Measurements from ENCODE around the gene PTPRD. TPM values are rescaled to one million over a fixed set of nuclear protein-coding genes. Genes with fewer than 3 reads are reported as not detected.
A peak's percentile ranks its signal among the peaks of the same experiment; 100 is the strongest.

Gene PTPRD
- total RNA-seq, 1 donor from 2014 or later = 532 TPM

DNA sequence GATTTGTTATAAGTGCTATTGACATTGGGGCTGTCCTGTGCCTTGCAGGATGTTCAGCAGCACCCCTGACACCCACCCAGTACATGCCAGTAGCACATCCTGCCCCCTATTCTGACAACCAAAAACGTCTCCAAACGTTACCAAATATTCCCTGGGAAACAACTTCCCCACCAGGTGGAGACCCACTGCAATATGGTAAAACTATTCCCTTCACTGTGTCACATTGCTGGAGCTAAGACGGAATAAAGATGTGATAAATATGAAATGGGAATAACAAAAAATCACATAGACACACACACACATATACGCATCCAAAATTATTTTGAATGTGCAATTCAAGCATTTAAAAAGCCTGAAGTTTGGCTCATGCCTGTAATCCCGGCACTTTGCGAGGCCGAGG lies 1939.0 kb downstream of the PTPRD start:
- TF ChIP-seq, protein P1, sequence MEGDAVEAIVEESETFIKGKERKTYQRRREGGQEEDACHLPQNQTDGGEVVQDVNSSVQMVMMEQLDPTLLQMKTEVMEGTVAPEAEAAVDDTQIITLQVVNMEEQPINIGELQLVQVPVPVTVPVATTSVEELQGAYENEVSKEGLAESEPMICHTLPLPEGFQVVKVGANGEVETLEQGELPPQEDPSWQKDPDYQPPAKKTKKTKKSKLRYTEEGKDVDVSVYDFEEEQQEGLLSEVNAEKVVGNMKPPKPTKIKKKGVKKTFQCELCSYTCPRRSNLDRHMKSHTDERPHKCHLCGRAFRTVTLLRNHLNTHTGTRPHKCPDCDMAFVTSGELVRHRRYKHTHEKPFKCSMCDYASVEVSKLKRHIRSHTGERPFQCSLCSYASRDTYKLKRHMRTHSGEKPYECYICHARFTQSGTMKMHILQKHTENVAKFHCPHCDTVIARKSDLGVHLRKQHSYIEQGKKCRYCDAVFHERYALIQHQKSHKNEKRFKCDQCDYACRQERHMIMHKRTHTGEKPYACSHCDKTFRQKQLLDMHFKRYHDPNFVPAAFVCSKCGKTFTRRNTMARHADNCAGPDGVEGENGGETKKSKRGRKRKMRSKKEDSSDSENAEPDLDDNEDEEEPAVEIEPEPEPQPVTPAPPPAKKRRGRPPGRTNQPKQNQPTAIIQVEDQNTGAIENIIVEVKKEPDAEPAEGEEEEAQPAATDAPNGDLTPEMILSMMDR (IDR thresholded peaks at IDR 0.05; ENCODE audit: partially characterized antibody, unreplicated experiment) = no peak
- Mint-ChIP-seq H3K36me3 (ENCODE audit: unreplicated experiment) (no peaks in the 10 kb centered on the region), H3K27me3 (ENCODE audit: unreplicated experiment) (peaks cover 6% of the 10 kb centered on the region), H3K4me1 (ENCODE audit: low read depth, unreplicated experiment) (peaks cover 52% of the 10 kb centered on the region), H3K9me3 (ENCODE audit: unreplicated experiment) (peaks cover 16% of the 10 kb centered on the region), H3K27ac (ENCODE audit: unreplicated experiment) (no peak overlapping the region), H3K4me3 (ENCODE audit: unreplicated experiment) (no peak overlapping the region)
- DNase-seq = no peak

DNA sequence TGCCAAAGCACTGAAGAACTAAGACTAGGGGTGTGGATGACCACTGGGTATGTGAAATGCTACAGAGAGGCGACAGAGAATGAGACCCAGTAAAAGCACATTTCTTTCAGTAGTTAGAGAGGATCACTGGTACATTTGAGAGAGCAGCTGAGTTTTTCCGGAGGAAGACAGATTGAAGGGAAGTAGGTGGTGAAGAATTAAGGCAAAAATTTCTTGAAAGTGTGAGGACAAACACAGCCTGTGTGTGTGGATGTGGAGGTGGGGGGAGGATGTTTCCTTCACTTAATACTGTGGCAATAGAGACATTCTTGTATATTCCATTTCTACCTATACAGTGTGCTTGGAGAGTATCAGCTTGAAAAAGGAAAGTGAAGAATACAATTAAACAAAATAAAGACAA lies 1942.1 kb downstream of the PTPRD start:
- Mint-ChIP-seq H3K9me3 (ENCODE audit: unreplicated experiment) (peaks cover 12% of the 10 kb centered on the region), H3K36me3 (ENCODE audit: unreplicated experiment) (no peaks in the 10 kb centered on the region), H3K4me3 (ENCODE audit: unreplicated experiment) (no peak overlapping the region), H3K27ac (ENCODE audit: unreplicated experiment) (no peak overlapping the region), H3K27me3 (ENCODE audit: unreplicated experiment) (peaks cover 5% of the 10 kb centered on the region), H3K4me1 (ENCODE audit: low read depth, unreplicated experiment) (peaks cover 43% of the 10 kb centered on the region)
- no peak for DNase-seq
- TF ChIP-seq, protein P1 (IDR thresholded peaks at IDR 0.05; ENCODE audit: partially characterized antibody, unreplicated experiment) = no peak

DNA sequence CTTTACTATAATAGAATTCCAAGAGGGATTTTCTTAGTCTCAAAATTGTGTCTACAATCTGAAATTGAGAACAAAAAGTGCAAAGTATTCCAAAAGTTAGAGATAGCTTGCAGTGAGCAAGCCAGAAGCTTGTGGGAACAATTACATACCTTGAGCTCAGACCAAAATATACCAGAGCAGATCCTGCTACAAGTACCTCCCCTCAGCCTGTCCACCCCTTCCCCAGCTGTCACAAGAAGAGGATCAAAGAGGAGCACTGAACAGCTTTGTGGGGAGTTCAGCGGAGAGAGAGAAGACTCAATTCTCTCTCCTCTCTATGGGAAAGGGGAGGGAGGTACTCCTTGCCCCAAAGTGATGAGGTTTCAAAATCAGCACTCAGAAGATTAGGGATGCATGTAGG lies 1944.1 kb downstream of the PTPRD start:
- TF ChIP-seq, protein P1 (IDR thresholded peaks at IDR 0.05; ENCODE audit: partially characterized antibody, unreplicated experiment) = no peak
- H3K27ac Mint-ChIP-seq (ENCODE audit: unreplicated experiment) = peak overlapping the region; percentile 11

DNA sequence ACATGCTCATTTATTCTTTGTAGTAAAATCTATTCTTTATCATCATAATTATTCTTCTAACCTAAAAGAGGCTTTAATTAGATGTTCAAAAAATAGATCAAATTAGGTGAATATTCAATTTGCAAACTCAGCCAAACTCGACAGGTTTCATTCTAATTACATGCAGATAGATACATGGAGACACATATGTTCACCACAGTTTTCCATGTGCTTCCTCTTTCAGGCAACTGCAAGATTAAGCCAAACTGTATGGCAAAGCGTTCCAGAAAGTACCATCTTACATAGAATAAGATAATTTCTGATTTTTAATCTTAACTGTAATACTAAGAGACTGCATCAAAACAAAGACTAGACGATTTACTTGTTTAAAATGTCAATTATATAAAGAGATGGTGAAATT lies 1944.6 kb downstream of the PTPRD start:
- Mint-ChIP-seq H3K36me3 (ENCODE audit: unreplicated experiment) (no peaks in the 10 kb centered on the region), H3K27ac (ENCODE audit: unreplicated experiment) (peak overlapping the region; percentile 11), H3K9me3 (ENCODE audit: unreplicated experiment) (peaks cover 4% of the 10 kb centered on the region), H3K27me3 (ENCODE audit: unreplicated experiment) (no peaks in the 10 kb centered on the region), H3K4me3 (ENCODE audit: unreplicated experiment) (no peak overlapping the region), H3K4me1 (ENCODE audit: low read depth, unreplicated experiment) (peaks cover 28% of the 10 kb centered on the region)
- TF ChIP-seq, protein P1 (IDR thresholded peaks at IDR 0.05; ENCODE audit: partially characterized antibody, unreplicated experiment) = no peak
- no peak for DNase-seq

More for the DNA sequence above, 1944.1 kb downstream of the PTPRD start:
- peak overlapping the region; percentile 21 for H3K4me3 Mint-ChIP-seq (ENCODE audit: unreplicated experiment)
- H3K36me3 Mint-ChIP-seq (ENCODE audit: unreplicated experiment) = no peaks in the 10 kb centered on the region
- no peaks in the 10 kb centered on the region for H3K27me3 Mint-ChIP-seq (ENCODE audit: unreplicated experiment)
- H3K9me3 Mint-ChIP-seq (ENCODE audit: unreplicated experiment) = peaks cover 7% of the 10 kb centered on the region
- no peak for DNase-seq
- peaks cover 32% of the 10 kb centered on the region for H3K4me1 Mint-ChIP-seq (ENCODE audit: low read depth, unreplicated experiment)

DNA sequence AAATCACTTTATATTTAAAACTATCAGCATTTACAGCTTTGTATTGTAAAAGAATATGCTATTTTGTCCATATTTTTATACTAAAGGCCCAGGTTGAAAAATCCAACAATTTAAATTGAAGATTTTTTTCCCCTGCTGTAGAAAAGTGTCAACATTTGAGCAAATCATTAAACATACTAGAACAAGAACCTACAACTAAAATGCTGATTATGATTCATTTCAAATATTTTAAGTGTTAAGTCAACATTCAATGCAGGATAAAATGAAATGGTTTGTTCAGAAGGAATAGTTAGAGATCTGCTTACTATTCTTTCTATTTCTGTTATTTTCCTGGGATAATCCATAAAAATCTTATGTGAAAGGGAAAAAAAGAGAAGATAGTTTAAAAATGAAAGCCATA lies 1946.7 kb downstream of the PTPRD start:
- Mint-ChIP-seq H3K9me3 (ENCODE audit: unreplicated experiment) (peaks cover 4% of the 10 kb centered on the region), H3K36me3 (ENCODE audit: unreplicated experiment) (no peaks in the 10 kb centered on the region), H3K27ac (ENCODE audit: unreplicated experiment) (no peak overlapping the region), H3K27me3 (ENCODE audit: unreplicated experiment) (no peaks in the 10 kb centered on the region), H3K4me3 (ENCODE audit: unreplicated experiment) (no peak overlapping the region), H3K4me1 (ENCODE audit: low read depth, unreplicated experiment) (peaks cover 23% of the 10 kb centered on the region)
- no peak for DNase-seq
- TF ChIP-seq, protein P1 (IDR thresholded peaks at IDR 0.05; ENCODE audit: partially characterized antibody, unreplicated experiment) = no peak
